Measurements from ENCODE around the gene SPIN2B. TPM values are rescaled to one million over a fixed set of nuclear protein-coding genes. Genes with fewer than 3 reads are reported as not detected.

Gene SPIN2B
- total RNA-seq, 1 donor from 2014 or later, result 10.9 TPM

DNA sequence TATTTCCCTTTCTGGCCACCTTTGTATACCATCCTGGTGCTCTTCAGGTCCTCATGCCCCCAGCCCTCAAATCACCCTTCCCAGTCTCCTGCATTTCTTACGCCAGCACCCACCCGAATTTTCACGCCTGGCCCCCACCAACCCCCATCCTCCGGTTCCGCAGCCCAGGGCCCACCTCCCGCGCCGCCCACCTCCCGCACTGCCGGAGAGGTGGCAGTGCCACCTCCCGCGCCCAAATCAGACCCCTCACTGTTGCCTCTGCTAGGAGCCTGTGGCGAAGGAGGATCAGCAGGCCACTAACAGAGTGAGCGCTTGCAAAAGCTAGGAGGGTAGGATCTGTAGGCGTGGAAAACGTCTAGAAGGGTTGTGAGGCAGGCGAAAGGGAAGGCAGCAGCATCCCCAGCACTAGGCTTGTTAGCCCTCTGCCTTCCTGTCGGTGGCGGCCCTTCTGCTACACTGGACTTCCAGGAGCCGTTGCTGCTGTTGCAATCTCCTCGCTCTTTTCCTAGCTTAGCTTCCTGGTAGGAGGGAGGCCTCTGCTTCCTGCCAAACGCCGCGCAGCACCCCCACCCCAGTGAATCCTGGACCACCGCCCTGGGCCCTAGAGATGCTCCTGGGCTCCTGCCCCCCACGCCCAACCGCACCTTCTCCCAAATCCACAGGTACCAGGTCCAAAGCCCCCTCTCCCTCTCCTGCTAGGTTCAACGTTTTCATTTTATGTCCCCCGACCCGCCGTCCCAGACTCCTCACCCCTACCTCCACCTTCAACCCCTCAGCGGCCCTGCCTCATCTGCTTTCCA, 51.0 kb downstream of the SPIN2B start:
- no peak for DNase-seq

Other genes starting within 250 kb of the SPIN2B start
- gene SPIN3, start 126.0 kb downstream of the SPIN2B start, total RNA-seq, result 9.7 TPM
- 2.9 TPM for gene SPIN2A, start 15.8 kb upstream of the SPIN2B start, total RNA-seq
- gene FAAH2, start 165.2 kb upstream of the SPIN2B start, total RNA-seq, result 15.8 TPM